Heart right ventricle (tissue), 16 donors: ENCODE measurements around the gene OR4E1. TPM values are rescaled to one million over a fixed set of nuclear protein-coding genes. Genes with fewer than 3 reads are reported as not detected.
"Not testable (repeated sequence)": the region's sequence is repeated elsewhere in the genome, so short reads cannot be mapped to it uniquely, and the experiment has no call there.

ENCODE experiments used
- ATAC-seq, 8 donors: fragments of 200-7000 bp; cut with Tn5 transposase; one replicate each; pipeline ENCODE4 v1.9.1; 2020; ENCODE audit warnings: mild to moderate bottlenecking in 8 of 8, moderate library complexity in 8 of 8, moderate number of reproducible peaks in 1 of 8
- DNase-seq, 2 donors: peaks; one replicate each; pipeline ENCODE4 v3.0.0-alpha.2; 2020
- H3K27ac ChIP-seq, 10 donors: fragments of 200-600 bp; sonication (generic) in 2 of 10; one replicate each; pipeline versions ENCODE4 v1.5.0 to v1.8.0; 2020 to 2022; ENCODE audit warnings: mild to moderate bottlenecking in 3 of 10
- H3K27me3 ChIP-seq, 7 donors: fragments of 200-600 bp; one replicate each; pipeline ENCODE4 v1.8.0; 2021 to 2022; ENCODE audit warnings: mild to moderate bottlenecking in 2 of 7
- H3K36me3 ChIP-seq, 9 donors: fragments of 200-600 bp; sonication (generic) in 1 of 9; one replicate each; pipeline versions ENCODE4 v1.5.0 to v1.8.0; 2020 to 2022; ENCODE audit warnings: mild to moderate bottlenecking in 2 of 9
- H3K4me1 ChIP-seq, 9 donors: fragments of 200-600 bp; sonication (generic) in 1 of 9; one replicate each; pipeline versions ENCODE4 v1.5.0 to v1.8.0; 2020 to 2022; ENCODE audit warnings: mild to moderate bottlenecking in 4 of 9
- H3K4me3 ChIP-seq, 10 donors: fragments of 200-600 bp; sonication (generic) in 2 of 10; one replicate each; pipeline versions ENCODE4 v1.5.0 to v1.8.0; 2020 to 2022; ENCODE audit warnings: mild to moderate bottlenecking in 7 of 10, moderate library complexity in 2 of 10
- H3K9me3 ChIP-seq, 11 donors: fragments of 200-600 bp in 10 of 11; sonication (generic) in 2 of 11; one replicate each; pipeline versions ENCODE4 v1.5.0 to v1.8.0; 2013 to 2022; ENCODE audit warnings: mild to moderate bottlenecking in 2 of 11, control low read depth in 1 of 11, moderate library complexity in 1 of 11
- WGBS, 2 donors: extraction: QIAGEN DNeasy Blood & Tissue Kit; methylation state at CpG; one replicate each; pipeline ENCODE4 v1.1.7; 2013; ENCODE audit warnings: inconsistent platforms in 1 of 2; 5-methylcytosine and 5-hydroxymethylcytosine counted together
- intact Hi-C, 10 donors: fragments of 100-400 bp; cut with DNase I; formaldehyde crosslinking; loops; one replicate each; pipeline versions ENCODE4 v1.11.1 to v1.14.2; 2022
- polyA plus RNA-seq, 2 donors: library from polyadenylated mRNA; stranded (reverse); fragments of 200-250 nt; gene quantifications; one replicate each; pipeline ENCODE4 v1.2.3, GENCODE V29; 2013
- total RNA-seq, 10 donors: library from RNA; stranded (reverse); fragmentation: NEBNext Ultra II Directional in 3 of 10; extraction: Animal tissue kit (Norgen Biotek cat#: 25700) in 3 of 10; gene quantifications; one replicate each; pipeline versions ENCODE4 v1.2.1 to v1.2.4, GENCODE V29; 2021 to 2023
- TF ChIP-seq, protein P1 (sequence below), 9 donors: fragments of 200-600 bp; sonication (generic) in 2 of 9; IDR thresholded peaks; one replicate each; pipeline versions ENCODE4 v1.5.0 to v1.8.0; 2021 to 2022; ENCODE audit warnings: antibody characterized with exemption in 9 of 9, mild to moderate bottlenecking in 5 of 9, moderate library complexity in 1 of 9
- donor health status: Arrhythmogenic right ventricular cardiomyopathy.
- donor health status: ischemic (EF 13 %, LVEDD 7.1; RV severe dilation, severe dysfunction).
- donor health status: healthy with polysubstance abuse.
- donor health status: DM: no; HTN: yes; CAD: no.
- donor health status: DM: no; HTN: no; CAD: no.
- donor health status: ischemic (EF 25% LVEDD 6.9; RV normal size, moderate dysfunction).
- donor health status: ischemic (EF 25% LVEDD 5.7; RV mildly dilated, moderate dysfunction).
- donor health status: healthy.
- donor health status: DM: yes; HTN: yes; CAD: no.
- donor health status: Ischemic cardiomyopathy.
- donor health status: ischemic (EF 35%, LVEDD 5.7; RV mildly dilated, moderate dysfunction).
- donor health status: nonischemic (EF 11% LVEDD 7.7; RV severe dilation, severe dysfunction).
- donor health status: DM: yes; HTN: yes; CAD: no.
- donor health status: PGD.
- donor health status: ischemic (EF 29% LVEDD 5.4; RV normal size, mild dysfunction).
- donor health status: nonischemic (EF 23%, LVEDD 6.1; RV moderate dilation, normal function).

The OR4E1 gene
- total and polyA plus RNA-seq, 12 donors: 0.06 TPM; not detected in 11

GRCh38 chr14:21642683-21643082 is 30.9 kb downstream of the OR4E1 start:
- WGBS, 2 donors: 62 to 63% methylated on average over 3 of the region's 3 CpGs

GRCh38 chr14:21634840-21635239 is 38.8 kb downstream of the OR4E1 start, which contains the start of gene OR10G2:
Gene OR10G2, minus strand, starts transcription at chr14:21634940. Its CDS starts 98 bp downstream, at chr14:21634842.
- intact Hi-C loops: no loop called here
- Histone ChIP-seq H3K27ac (no peak within 1 kb of the TSS), H3K36me3 (no peaks in the 10 kb centered on the region), H3K27me3 (peaks cover 0 to 5% (median 0%) of the 10 kb centered on the region in 7 donors), H3K4me1 (no peaks in the 10 kb centered on the region), H3K9me3 (peaks cover 0 to 8% (median 0%) of the 10 kb centered on the region in 11 donors), H3K4me3 (no peak within 1 kb of the TSS)
- DNase-seq (no peak), ATAC-seq (no peak)
- WGBS, 2 donors: 79 to 83% methylated on average over 4 of the region's 4 CpGs
- TF ChIP-seq, protein P1, sequence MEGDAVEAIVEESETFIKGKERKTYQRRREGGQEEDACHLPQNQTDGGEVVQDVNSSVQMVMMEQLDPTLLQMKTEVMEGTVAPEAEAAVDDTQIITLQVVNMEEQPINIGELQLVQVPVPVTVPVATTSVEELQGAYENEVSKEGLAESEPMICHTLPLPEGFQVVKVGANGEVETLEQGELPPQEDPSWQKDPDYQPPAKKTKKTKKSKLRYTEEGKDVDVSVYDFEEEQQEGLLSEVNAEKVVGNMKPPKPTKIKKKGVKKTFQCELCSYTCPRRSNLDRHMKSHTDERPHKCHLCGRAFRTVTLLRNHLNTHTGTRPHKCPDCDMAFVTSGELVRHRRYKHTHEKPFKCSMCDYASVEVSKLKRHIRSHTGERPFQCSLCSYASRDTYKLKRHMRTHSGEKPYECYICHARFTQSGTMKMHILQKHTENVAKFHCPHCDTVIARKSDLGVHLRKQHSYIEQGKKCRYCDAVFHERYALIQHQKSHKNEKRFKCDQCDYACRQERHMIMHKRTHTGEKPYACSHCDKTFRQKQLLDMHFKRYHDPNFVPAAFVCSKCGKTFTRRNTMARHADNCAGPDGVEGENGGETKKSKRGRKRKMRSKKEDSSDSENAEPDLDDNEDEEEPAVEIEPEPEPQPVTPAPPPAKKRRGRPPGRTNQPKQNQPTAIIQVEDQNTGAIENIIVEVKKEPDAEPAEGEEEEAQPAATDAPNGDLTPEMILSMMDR (IDR thresholded peaks at IDR 0.05): no peak

More at GRCh38 chr14:21642683-21643082, 30.9 kb downstream of the OR4E1 start:
- Histone ChIP-seq H3K27ac (no peak overlapping the region), H3K27me3 (peaks cover 0 to 7% (median 0%) of the 10 kb centered on the region in 7 donors), H3K9me3 (no peaks in the 10 kb centered on the region), H3K4me1 (no peaks in the 10 kb centered on the region), H3K36me3 (no peaks in the 10 kb centered on the region), H3K4me3 (no peak overlapping the region)
- intact Hi-C loops: no loop called here
- ATAC-seq (no peak), DNase-seq (no peak)
- TF ChIP-seq, protein P1 (IDR thresholded peaks at IDR 0.05): no peak

GRCh38 chr14:21631084-21631483 is 42.5 kb downstream of the OR4E1 start:
- DNase-seq (no peak), ATAC-seq (no peak)
- intact Hi-C loops: no loop called here
- Histone ChIP-seq H3K4me1 (no peaks in the 10 kb centered on the region), H3K4me3 (no peak overlapping the region), H3K36me3 (no peaks in the 10 kb centered on the region), H3K9me3 (peaks cover 0 to 8% (median 0%) of the 10 kb centered on the region in 11 donors), H3K27me3 (no peaks in the 10 kb centered on the region), H3K27ac (no peak overlapping the region)
- 26 to 55% methylated on average over 3 of the region's 3 CpGs for WGBS, 2 donors
- TF ChIP-seq, protein P1 (IDR thresholded peaks at IDR 0.05): no peak

GRCh38 chr14:21630503-21630902 is 43.1 kb downstream of the OR4E1 start:
- intact Hi-C loops, DNase-seq, ATAC-seq, H3K4me3 ChIP-seq, H3K36me3 ChIP-seq, H3K9me3 ChIP-seq, H3K27me3 ChIP-seq, H3K27ac ChIP-seq, H3K4me1 ChIP-seq: not testable (repeated sequence)
- 96 to 100% methylated on average over 1 of the region's 1 CpG for WGBS, 2 donors

- DNase-seq (no peak), ATAC-seq (no peak)
- no peaks in the 10 kb centered on the region for H3K4me1 ChIP-seq
- H3K4me3 ChIP-seq: no peak overlapping the region
- intact Hi-C loops: no loop called here
- peaks cover 0 to 8% (median 0%) of the 10 kb centered on the region in 11 donors for H3K9me3 ChIP-seq
- TF ChIP-seq, protein P1 (IDR thresholded peaks at IDR 0.05): no peak
- H3K27ac ChIP-seq: no peak overlapping the region
- 64 to 68% methylated on average over 3 of the region's 3 CpGs for WGBS, 2 donors
- no peaks in the 10 kb centered on the region for H3K36me3 ChIP-seq
- H3K27me3 ChIP-seq: peaks cover 0 to 6% (median 0%) of the 10 kb centered on the region in 7 donors
Measured at GRCh38 chr14:21626491-21627230, 47.0 kb downstream of the OR4E1 start.
